Activated T-cell treated with anti-CD3 and anti-CD28 coated beads for 48 hours (primary cell): Measurements from ENCODE around the gene LEAP2.

Experiments
- DNase-seq: peaks from one replicate; pipeline ENCODE4 v3.0.0-alpha.2; 2020; ENCODE audit warnings: low read depth

LEAP2 gene

GRCh38 chr5:132873119-132873929, at the start of gene LEAP2:
Gene LEAP2 (plus strand): TSS chr5:132873668. CDS start chr5:132873695, 27 bp downstream.
- no peak for DNase-seq

DNA sequence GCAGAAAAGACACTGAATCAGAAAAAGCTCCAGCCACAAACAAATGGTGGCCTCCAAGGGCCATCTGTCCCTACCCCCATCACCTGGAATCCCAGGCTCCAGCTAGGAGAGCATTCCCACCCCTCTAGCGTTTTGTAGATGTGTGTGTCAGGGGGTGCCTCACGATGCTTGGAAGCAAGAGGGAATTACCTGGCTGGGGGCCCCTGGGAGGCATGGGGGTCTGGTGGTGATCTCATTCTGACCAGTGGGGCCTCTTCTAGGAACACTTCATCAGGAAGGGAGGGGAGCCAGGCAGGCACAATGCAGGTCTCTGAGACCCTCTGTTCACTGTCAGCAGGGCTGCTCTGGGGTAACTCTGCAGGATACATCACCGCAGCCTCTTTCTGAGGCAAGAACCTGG, 49.0 kb upstream of the LEAP2 start:
- no peak for DNase-seq

DNA sequence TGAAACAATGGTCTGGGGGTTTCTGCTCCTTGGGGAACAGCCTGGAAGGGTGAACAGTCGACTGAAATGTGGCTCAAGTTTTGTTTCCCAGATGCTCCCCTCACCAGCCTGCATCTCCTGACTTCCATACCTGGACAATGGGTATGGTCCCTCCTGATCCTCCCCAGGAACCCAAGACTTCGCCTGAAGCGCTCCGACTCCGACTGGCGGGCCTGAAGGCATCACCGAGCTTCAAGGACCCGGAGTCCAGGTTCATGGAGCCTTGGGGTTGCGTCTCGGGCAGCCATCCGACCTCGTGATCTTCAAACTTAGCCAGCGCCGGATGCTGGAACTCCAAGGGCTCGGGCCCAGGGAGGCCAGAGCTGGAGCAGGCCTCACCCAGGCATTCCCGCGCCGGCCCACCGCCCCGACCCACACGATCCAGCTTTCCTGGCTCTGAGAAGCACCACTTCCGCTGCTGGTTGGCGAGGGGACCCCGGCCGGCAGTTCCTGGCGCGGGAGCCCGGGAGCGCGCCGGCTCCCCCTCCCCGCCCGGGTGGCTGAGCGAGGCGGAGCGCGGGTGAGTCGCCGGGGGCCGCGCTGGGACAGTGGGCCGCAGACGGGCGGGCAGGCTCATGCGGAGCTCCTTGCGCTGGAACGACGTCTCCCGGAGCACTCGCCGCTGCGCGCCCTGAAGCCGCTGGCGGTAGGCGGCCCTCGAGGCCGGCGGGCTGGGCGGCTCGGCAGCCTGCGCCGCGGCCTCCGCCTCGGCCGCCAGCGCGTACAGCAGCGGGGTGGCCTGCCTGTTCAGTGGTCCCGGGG, 48.2 kb upstream of the LEAP2 start:
- DNase-seq = no peak

GRCh38 chr5:132825834-132826391, 47.6 kb upstream of the LEAP2 start:
- DNase-seq = no peak

GRCh38 chr5:132826424-132827082, 46.9 kb upstream of the LEAP2 start:
- no peak for DNase-seq

- no peak for DNase-seq
These were observed 45.4 kb upstream of the LEAP2 start for GRCh38 chr5:132827943-132828673.

- DNase-seq = no peak
These were observed 44.5 kb upstream of the LEAP2 start for GRCh38 chr5:132828846-132829494.

- peak; percentile 71 for DNase-seq
These were observed 43.6 kb upstream of the LEAP2 start for GRCh38 chr5:132829742-132830435.

- DNase-seq = no peak
These were observed 42.9 kb upstream of the LEAP2 start, which contains the start of gene SHROOM1 for GRCh38 chr5:132830436-132831094. Gene SHROOM1 (minus strand): TSS chr5:132830647. CDS start chr5:132826140, 4,507 bp downstream.

DNA sequence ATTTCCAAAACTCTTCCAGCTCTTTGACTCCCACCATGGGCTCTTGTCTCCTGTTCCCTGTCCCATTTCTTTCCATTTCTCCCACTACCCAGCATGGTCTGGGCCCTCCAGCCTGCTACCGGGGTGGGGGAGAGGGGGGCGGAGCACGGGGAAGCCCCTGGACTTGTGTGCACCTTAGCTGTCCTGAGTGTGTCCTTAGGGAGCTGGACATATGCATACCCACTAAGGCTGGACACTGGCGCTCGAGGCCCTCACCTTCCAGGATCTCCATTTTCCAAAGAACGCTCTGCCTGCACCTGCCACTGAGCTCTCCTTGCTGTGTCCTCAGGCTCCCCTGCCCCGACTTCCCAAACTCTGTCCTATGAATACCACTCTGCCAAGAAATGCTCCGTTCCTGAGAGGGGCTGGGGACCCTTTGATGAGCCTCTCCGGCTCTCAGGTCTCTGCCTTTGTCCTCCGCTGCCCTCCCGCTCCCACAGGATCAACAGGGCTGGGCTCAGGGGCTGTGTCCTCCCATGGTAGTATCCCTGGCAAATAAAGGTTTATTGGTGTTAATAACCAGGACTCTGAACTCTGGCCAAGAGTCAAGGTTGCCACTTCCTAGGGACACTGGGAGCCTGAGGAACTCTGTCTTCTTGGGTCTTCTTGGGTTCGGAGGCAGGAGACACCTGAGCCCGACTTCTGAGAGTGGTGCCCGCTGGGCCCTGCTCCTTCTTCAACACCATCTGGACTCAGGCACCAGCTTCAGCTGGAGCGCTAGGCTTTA, 42.2 kb upstream of the LEAP2 start:
- DNase-seq = no peak

- DNase-seq = no peak
These were observed 40.9 kb upstream of the LEAP2 start for GRCh38 chr5:132832612-132833011.

GRCh38 chr5:132834057-132834456, 39.4 kb upstream of the LEAP2 start:
- DNase-seq = no peak

DNA sequence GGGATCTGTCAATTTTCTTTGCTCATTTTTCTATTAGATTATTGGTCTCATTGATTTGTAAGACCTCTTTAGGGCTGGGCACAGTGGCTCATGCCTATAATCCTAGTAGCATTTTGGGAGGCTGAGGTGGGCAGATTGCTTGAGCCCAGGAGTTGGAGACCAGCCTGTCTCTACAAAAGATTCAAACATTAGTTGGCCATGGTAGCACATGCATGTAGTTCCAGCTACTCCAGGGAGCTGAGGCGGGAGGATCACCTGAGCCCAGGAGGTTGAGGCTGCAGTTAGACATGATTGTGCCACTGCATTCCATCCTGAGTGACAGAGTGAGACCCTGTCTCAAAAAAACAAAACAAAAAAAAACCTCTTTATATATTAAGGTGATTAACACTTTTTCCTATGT, 36.6 kb upstream of the LEAP2 start:
- DNase-seq = no peak

DNA sequence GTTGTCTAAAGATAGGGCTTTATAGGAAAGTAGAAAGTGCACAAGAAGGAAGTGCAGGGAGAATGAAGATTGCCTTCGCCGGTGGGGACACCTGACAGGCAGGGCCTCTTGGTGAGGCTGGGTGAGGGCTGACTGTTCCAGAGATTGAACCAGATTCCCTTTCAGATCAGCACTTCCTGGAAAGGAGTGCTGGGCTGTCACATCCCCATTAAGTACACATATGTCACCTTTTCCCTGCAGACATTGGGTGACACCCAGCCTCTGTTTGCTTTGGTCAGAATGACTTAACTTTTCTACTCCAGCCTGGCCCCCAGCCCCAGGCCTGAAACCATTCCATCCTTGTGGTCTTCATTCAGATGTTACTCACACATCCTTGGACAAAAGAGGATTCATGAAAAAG, 35.6 kb upstream of the LEAP2 start:
- DNase-seq = no peak

GRCh38 chr5:132838516-132839282, 34.8 kb upstream of the LEAP2 start:
- DNase-seq = no peak

- no peak for DNase-seq
These were observed 33.8 kb upstream of the LEAP2 start for GRCh38 chr5:132839426-132840301.

- DNase-seq = no peak
These were observed 33.2 kb upstream of the LEAP2 start for GRCh38 chr5:132840313-132840712.
